SK-N-SH (cell line): ENCODE data around the gene CYFIP1. TPM values are rescaled to one million over a fixed set of nuclear protein-coding genes. Genes with fewer than 3 reads are reported as not detected.

Source experiments
- CTCF ChIA-PET: fragments of 300-600, 350-600 bp; formaldehyde crosslinking; extraction: SDS; loops from one replicate; lab custom pipeline; 2021; lab: Yijun Ruan, JAX
- POLR2A ChIA-PET: fragments of 350-600 bp; sonication (Branson Sonifier 250); formaldehyde crosslinking; extraction: SDS; loops from one replicate; lab custom pipeline; 2020; ENCODE audit warnings: antibody characterized with exemption, inconsistent platforms; lab: Yijun Ruan, JAX
- DNase-seq: peaks from one replicate; pipeline ENCODE4 v3.0.0; 2012
- H2AFZ ChIP-seq: fragments of 200-600 bp; sonication (generic); 2 replicates; pipeline ENCODE4 v1.8.1; 2016; ENCODE audit warnings: antibody characterized with exemption, mild to moderate bottlenecking, low read depth
- H3F3A ChIP-seq: fragments of 200-600 bp; sonication (generic); replicated peaks from 2 replicates; pipeline ENCODE3; 2016; ENCODE audit warnings: antibody characterized with exemption, mild to moderate bottlenecking; ENCODE audit not compliant: insufficient read depth
- H3K27ac ChIP-seq, 2 experiments: fragments of 200-500 bp in 1 of 2; fragments of 200-600 bp in 1 of 2; sonication (Bioruptor generic) in 1 of 2; sonication (generic), shearing (Covaris generic) in 1 of 2; 2 replicates each; pipeline versions ENCODE4 v1.5.1 to v1.6.1; 2014 to 2016; ENCODE audit warnings: low read depth in 2 of 2, inconsistent platforms in 1 of 2, low read length in 1 of 2, mild to moderate bottlenecking in 1 of 2, mixed read lengths in 1 of 2
- H3K27me3 ChIP-seq: fragments of 200-600 bp; sonication (generic), shearing (Covaris generic); 2 replicates; pipeline ENCODE4 v1.6.1; 2016; ENCODE audit warnings: mixed run types; ENCODE audit not compliant: insufficient read depth
- H3K36me3 ChIP-seq, 2 experiments: fragments of 200-500 bp in 1 of 2; fragments of 200-600 bp in 1 of 2; sonication (Bioruptor generic) in 1 of 2; sonication (generic) in 1 of 2; replicated peaks in 1 of 2; 2 replicates each; pipeline versions ENCODE3 to v1.5.1; 2014 to 2016; ENCODE audit warnings: low read length in 1 of 2, mild to moderate bottlenecking in 1 of 2; ENCODE audit not compliant: insufficient read depth in 2 of 2, control insufficient read depth in 1 of 2
- H3K4me1 ChIP-seq, 2 experiments: fragments of 200-500 bp in 1 of 2; fragments of 200-600 bp in 1 of 2; sonication (Bioruptor generic) in 1 of 2; sonication (generic), shearing (Covaris generic) in 1 of 2; 2 replicates each; pipeline versions ENCODE4 v1.5.1 to v1.6.1; 2014 to 2016; ENCODE audit warnings: low read depth in 1 of 2, low read length in 1 of 2, mixed run types in 1 of 2; ENCODE audit not compliant: insufficient read depth in 2 of 2, control insufficient read depth in 1 of 2
- H3K4me2 ChIP-seq: fragments of 200-600 bp; sonication (generic), shearing (Covaris generic); 2 replicates; pipeline ENCODE4 v1.6.1; 2017; ENCODE audit warnings: mixed run types
- H3K4me3 ChIP-seq, 2 experiments: fragments of 200-500 bp in 1 of 2; fragments of 200-600 bp in 1 of 2; sonication (Bioruptor generic) in 1 of 2; sonication (generic), shearing (Covaris generic) in 1 of 2; 2 replicates each; pipeline versions ENCODE4 v1.5.1 to v1.8.1; 2014 to 2016; ENCODE audit warnings: low read depth in 2 of 2, inconsistent platforms in 1 of 2, low read length in 1 of 2, mild to moderate bottlenecking in 1 of 2, mixed read lengths in 1 of 2, moderate library complexity in 1 of 2
- H3K79me2 ChIP-seq: fragments of 200-600 bp; sonication (generic); 2 replicates; pipeline ENCODE4 v1.8.1; 2017; ENCODE audit warnings: mild to moderate bottlenecking; ENCODE audit not compliant: insufficient read depth
- H3K9ac ChIP-seq: fragments of 200-600 bp; sonication (generic); 2 replicates; pipeline ENCODE4 v1.6.1; 2017; ENCODE audit warnings: mixed run types
- H3K9me2 ChIP-seq: fragments of 200-600 bp; sonication (generic); 2 replicates; pipeline ENCODE4 v1.6.1; 2017; ENCODE audit warnings: mixed run types
- H3K9me3 ChIP-seq: fragments of 200-600 bp; sonication (generic); 2 replicates; pipeline ENCODE4 v1.6.1; 2017; ENCODE audit warnings: mixed run types, mild to moderate bottlenecking, moderate library complexity
- H4K20me1 ChIP-seq: fragments of 200-600 bp; sonication (generic); 2 replicates; pipeline ENCODE4 v1.6.1; 2017; ENCODE audit warnings: mild to moderate bottlenecking, mixed run types; ENCODE audit not compliant: insufficient read depth
- EP300 ChIP-seq, 2 experiments: IDR thresholded peaks; 2 replicates each; pipeline versions ENCODE4 v1.4.0 to v1.6.1; 2012; ENCODE audit warnings: borderline replicate concordance in 1 of 2, low read depth in 1 of 2, low read length in 1 of 2
- EZH2phosphoT487 ChIP-seq: fragments of 200-600 bp; sonication (generic); IDR thresholded peaks from 2 replicates; pipeline ENCODE4 v1.6.1; 2017; ENCODE audit warnings: low read depth, mixed run types, mild to moderate bottlenecking, antibody characterized with exemption, moderate library complexity, borderline replicate concordance
- FOXJ3 ChIP-seq: sonication (generic); formaldehyde crosslinking; IDR thresholded peaks from 2 replicates; pipeline ENCODE4 v1.5.1; 2020; ENCODE audit warnings: mild to moderate bottlenecking, missing genetic modification reagents
- FOXM1 ChIP-seq: IDR thresholded peaks from 2 replicates; pipeline ENCODE4 v1.4.0; 2012; ENCODE audit warnings: low read depth, mild to moderate bottlenecking
- GABPA ChIP-seq: IDR thresholded peaks from 2 replicates; pipeline ENCODE4 v1.4.0; 2012; ENCODE audit warnings: low read depth, mild to moderate bottlenecking
- GATA2 ChIP-seq: sonication (generic); formaldehyde crosslinking; IDR thresholded peaks from 2 replicates; pipeline ENCODE4 v1.5.0; 2020; ENCODE audit warnings: mild to moderate bottlenecking, missing genetic modification reagents
- IRF3 ChIP-seq: fragments of 150-350 bp; IDR thresholded peaks from 2 replicates; pipeline ENCODE4 v1.6.1; 2016; ENCODE audit warnings: mild to moderate bottlenecking, low read depth, low read length
- JUND ChIP-seq: IDR thresholded peaks from 2 replicates; pipeline ENCODE4 v1.4.0; 2012
- MAX ChIP-seq: IDR thresholded peaks from 2 replicates; pipeline ENCODE4 v1.4.0; 2012; ENCODE audit warnings: low read depth
- MEF2A ChIP-seq: IDR thresholded peaks from 2 replicates; pipeline ENCODE4 v1.4.0; 2012; ENCODE audit warnings: low read depth, borderline replicate concordance
- MXI1 ChIP-seq: IDR thresholded peaks from 2 replicates; pipeline ENCODE4 v1.6.1; 2012; ENCODE audit warnings: mild to moderate bottlenecking, low read depth, low read length, improper control_type of control experiment
- NFIC ChIP-seq: IDR thresholded peaks from 2 replicates; pipeline ENCODE4 v1.4.0; 2012; ENCODE audit warnings: borderline replicate concordance
- PBX3 ChIP-seq: IDR thresholded peaks from 2 replicates; pipeline ENCODE4; 2012
- POLR2AphosphoS5 ChIP-seq: IDR thresholded peaks from 2 replicates; pipeline ENCODE4 v1.6.1; 2012; ENCODE audit warnings: low read depth, low read length
- RAD21 ChIP-seq: IDR thresholded peaks from 2 replicates; pipeline ENCODE4 v1.6.1; 2012; ENCODE audit warnings: mild to moderate bottlenecking, low read length
- RCOR1 ChIP-seq: fragments of 150-350 bp; IDR thresholded peaks from 2 replicates; pipeline ENCODE4 v1.6.1; 2017; ENCODE audit warnings: antibody characterized with exemption, low read length
- RXRA ChIP-seq: IDR thresholded peaks from 2 replicates; pipeline ENCODE4 v1.4.0; 2012; ENCODE audit warnings: low read depth, mild to moderate bottlenecking, borderline replicate concordance
- SIN3A ChIP-seq: IDR thresholded peaks from 2 replicates; pipeline ENCODE4 v1.6.1; 2012; ENCODE audit warnings: low read depth, mild to moderate bottlenecking, low read length, moderate library complexity, borderline replicate concordance
- SMC3 ChIP-seq: IDR thresholded peaks from 2 replicates; pipeline ENCODE4 v1.6.1; 2012; ENCODE audit warnings: low read depth, low read length, improper control_type of control experiment
- TEAD4 ChIP-seq: IDR thresholded peaks from 2 replicates; pipeline ENCODE4 v1.4.0; 2012; ENCODE audit warnings: mild to moderate bottlenecking, borderline replicate concordance; ENCODE audit not compliant: insufficient read depth
- YY1 ChIP-seq: IDR thresholded peaks from 2 replicates; pipeline ENCODE4 v1.4.0; 2012; ENCODE audit warnings: low read depth, mild to moderate bottlenecking
- ZBTB33 ChIP-seq: IDR thresholded peaks from 2 replicates; pipeline ENCODE4 v1.4.0; 2012; ENCODE audit warnings: low read depth, borderline replicate concordance
- WGBS: methylation state at CpG from one replicate; pipeline ENCODE4 v1.1.6; 2017; ENCODE audit warnings: low lambda C conversion rate; 5-methylcytosine and 5-hydroxymethylcytosine counted together
- polyA plus RNA-seq, 3 experiments: library from polyadenylated mRNA; depleted of rRNA; stranded (reverse); fragments of >200 nt; gene quantifications; 2 replicates each; pipeline ENCODE4 v1.2.3, GENCODE V29; 2012
- TF ChIP-seq, protein P1 (sequence below): fragments of 150-350 bp; IDR thresholded peaks from 2 replicates; pipeline ENCODE4 v1.6.1; 2017; ENCODE audit warnings: antibody characterized with exemption, low read length, low read depth, borderline replicate concordance

Gene CYFIP1
- polyA plus RNA-seq, 1 of the 3 experiments (the other 2 are of a cell fraction): 53.4 TPM

- TF ChIP-seq GABPA (no peak), POLR2AphosphoS5 (no peak), MAX (no peak), ZBTB33 (no peak), YY1 (no peak), SMC3 (no peak)
Observed at GRCh38 chr15:22944651-22945050, 35.5 kb downstream of the CYFIP1 start (continued).

- Histone ChIP-seq H3K9me3 (no peaks in the 10 kb centered on the region), H3K27ac (no peak overlapping the region), H2AFZ (no peak overlapping the region), H3K27me3 (no peaks in the 10 kb centered on the region), H3K4me2 (no peak overlapping the region), H4K20me1 (peaks cover 16% of the 10 kb centered on the region), H3K9me2 (no peaks in the 10 kb centered on the region), H3K36me3 (peaks cover 10 to 35% of the 10 kb centered on the region in 2 experiments), H3K79me2 (peaks cover 35% of the 10 kb centered on the region), H3K4me1 (peaks cover 0 to 4% of the 10 kb centered on the region in 2 experiments; a peak in 1 of 4 replicates), H3F3A (no peaks in the 10 kb centered on the region), H3K4me3 (no peak overlapping the region)
- DNase-seq: no peak
- WGBS: 98% methylated on average over 11 of the region's 15 CpGs
- TF ChIP-seq NFIC: no peak
- no peak for TF ChIP-seq PBX3
- no peak for TF ChIP-seq JUND
- TF ChIP-seq GABPA: no peak
- no peak for TF ChIP-seq RXRA
- TF ChIP-seq, protein P1, sequence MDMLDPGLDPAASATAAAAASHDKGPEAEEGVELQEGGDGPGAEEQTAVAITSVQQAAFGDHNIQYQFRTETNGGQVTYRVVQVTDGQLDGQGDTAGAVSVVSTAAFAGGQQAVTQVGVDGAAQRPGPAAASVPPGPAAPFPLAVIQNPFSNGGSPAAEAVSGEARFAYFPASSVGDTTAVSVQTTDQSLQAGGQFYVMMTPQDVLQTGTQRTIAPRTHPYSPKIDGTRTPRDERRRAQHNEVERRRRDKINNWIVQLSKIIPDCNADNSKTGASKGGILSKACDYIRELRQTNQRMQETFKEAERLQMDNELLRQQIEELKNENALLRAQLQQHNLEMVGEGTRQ: no peak
- TF ChIP-seq IRF3: no peak
- no peak for TF ChIP-seq FOXJ3 (CRISPR knock-in tag)
- no peak for TF ChIP-seq YY1
- TF ChIP-seq EZH2phosphoT487: no peak
- TF ChIP-seq TEAD4: no peak
- TF ChIP-seq GATA2 (CRISPR knock-in tag): no peak
- no peak for TF ChIP-seq SIN3A
- TF ChIP-seq FOXM1: no peak
- TF ChIP-seq MXI1: no peak
- TF ChIP-seq RCOR1: no peak
- no peak for TF ChIP-seq RAD21
- TF ChIP-seq MEF2A: no peak
- TF ChIP-seq EP300 (IDR thresholded peaks at IDR 0.05; ENCODE audit: borderline replicate concordance in 1 of 2, low read depth in 1 of 2, low read length in 1 of 2): no peak
- TF ChIP-seq, all 33 proteins: peak for 0
- ChIA-PET POLR2A (no interaction called here), CTCF (no interaction called here)
- no peak overlapping the region for H3K9ac ChIP-seq
Observed at GRCh38 chr15:22942877-22943276, 37.3 kb downstream of the CYFIP1 start.
